Fibroblast of lung (primary cell): Measurements from ENCODE around the gene ZNF546.

Experiments used
- EZH2 ChIP-seq: IDR thresholded peaks from 2 replicates; pipeline ENCODE4 v1.5.1; 2012; ENCODE audit warnings: low read length, control low read depth, mild to moderate bottlenecking; ENCODE audit errors: missing control alignments
- TF ChIP-seq, protein P1 (sequence below), 2 donors: IDR thresholded peaks in 1 of 2; conservative IDR thresholded peaks in 1 of 2; 1 replicate in 1 of 2; 2 replicates in 1 of 2; pipeline ENCODE4 v1.5.1; 2011 to 2012; ENCODE audit warnings: low read length in 2 of 2, control low read depth in 1 of 2, inconsistent platforms in 1 of 2, low read depth in 1 of 2, mild to moderate bottlenecking in 1 of 2

DNA sequence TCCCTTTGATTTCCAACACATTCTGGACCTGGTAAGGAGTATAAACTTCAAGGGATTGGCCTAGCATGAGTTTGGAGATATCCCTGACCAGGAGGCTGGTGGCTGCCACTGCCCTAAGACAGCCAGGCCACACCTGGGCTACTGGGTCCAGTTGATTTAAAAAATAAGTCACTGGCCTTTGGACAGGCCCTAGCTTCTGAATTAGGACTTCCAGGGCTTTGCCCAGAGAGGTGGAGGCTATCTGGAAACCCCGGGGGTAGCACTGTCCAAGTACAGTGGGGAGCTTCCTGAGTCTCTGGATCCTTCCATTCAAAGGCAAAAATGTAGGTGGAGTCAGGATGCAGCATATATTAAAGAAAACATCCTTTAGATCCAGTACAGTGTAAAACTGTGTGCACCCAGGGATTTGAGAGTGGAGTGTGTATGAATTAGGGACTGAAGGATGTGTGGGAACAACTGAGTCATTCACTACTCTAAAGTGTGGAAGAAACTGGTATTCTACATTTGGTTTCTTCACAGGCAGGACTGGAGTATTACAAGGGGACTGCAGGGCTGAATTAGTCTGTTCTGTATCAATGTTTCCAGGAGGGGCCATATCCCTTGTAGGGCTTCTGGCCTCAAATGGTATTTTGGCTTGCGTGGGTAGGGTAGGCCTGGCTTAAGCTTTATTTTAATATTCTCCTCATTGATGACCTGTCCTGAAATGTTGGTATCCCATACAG is 47.7 kb upstream of the ZNF546 start:
- no peak for TF ChIP-seq EZH2
- TF ChIP-seq, protein P1, sequence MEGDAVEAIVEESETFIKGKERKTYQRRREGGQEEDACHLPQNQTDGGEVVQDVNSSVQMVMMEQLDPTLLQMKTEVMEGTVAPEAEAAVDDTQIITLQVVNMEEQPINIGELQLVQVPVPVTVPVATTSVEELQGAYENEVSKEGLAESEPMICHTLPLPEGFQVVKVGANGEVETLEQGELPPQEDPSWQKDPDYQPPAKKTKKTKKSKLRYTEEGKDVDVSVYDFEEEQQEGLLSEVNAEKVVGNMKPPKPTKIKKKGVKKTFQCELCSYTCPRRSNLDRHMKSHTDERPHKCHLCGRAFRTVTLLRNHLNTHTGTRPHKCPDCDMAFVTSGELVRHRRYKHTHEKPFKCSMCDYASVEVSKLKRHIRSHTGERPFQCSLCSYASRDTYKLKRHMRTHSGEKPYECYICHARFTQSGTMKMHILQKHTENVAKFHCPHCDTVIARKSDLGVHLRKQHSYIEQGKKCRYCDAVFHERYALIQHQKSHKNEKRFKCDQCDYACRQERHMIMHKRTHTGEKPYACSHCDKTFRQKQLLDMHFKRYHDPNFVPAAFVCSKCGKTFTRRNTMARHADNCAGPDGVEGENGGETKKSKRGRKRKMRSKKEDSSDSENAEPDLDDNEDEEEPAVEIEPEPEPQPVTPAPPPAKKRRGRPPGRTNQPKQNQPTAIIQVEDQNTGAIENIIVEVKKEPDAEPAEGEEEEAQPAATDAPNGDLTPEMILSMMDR (conservative IDR thresholded peaks at IDR 0.05 in 1 of 2, IDR thresholded peaks at IDR 0.05 in 1 of 2; ENCODE audit: low read depth in 1 of 2, low read length in 2 of 2) = no peak
